OCI-LY3 (cell line): Measurements from ENCODE around the gene HHATL.

Experiments used
- H2AFZ ChIP-seq: fragments of 200-600, 300-600 bp; shearing (Covaris generic); 2 replicates; pipeline ENCODE4 v1.6.0; 2014; ENCODE audit warnings: antibody characterized with exemption, low read depth, low read length
- H3K27ac ChIP-seq: fragments of 200-600, 300-600 bp; sonication (generic); 2 replicates; pipeline ENCODE4 v1.5.1; 2014; ENCODE audit warnings: mild to moderate bottlenecking, low read length, moderate library complexity, mixed read lengths
- H3K27me3 ChIP-seq: fragments of 200-600, 300-600 bp; sonication (generic); 2 replicates; pipeline ENCODE4 v1.6.1; 2014; ENCODE audit warnings: low read depth, low read length, mixed read lengths
- H3K36me3 ChIP-seq: fragments of 200-600, 300-600 bp; sonication (generic); replicated peaks from 2 replicates; pipeline ENCODE3; 2014; ENCODE audit warnings: low read depth, low read length, mixed read lengths
- H3K4me1 ChIP-seq: fragments of 300-600, 200-600 bp; sonication (generic); 2 replicates; pipeline ENCODE4 v1.6.1; 2014; ENCODE audit warnings: low read length, mixed read lengths
- H3K4me2 ChIP-seq: fragments of 200-600, 300-600 bp; sonication (generic); 2 replicates; pipeline ENCODE4 v1.6.1; 2014; ENCODE audit warnings: low read length, mixed read lengths
- H3K4me3 ChIP-seq: fragments of 300-600, 200-600 bp; sonication (generic); 2 replicates; pipeline ENCODE4 v1.5.1; 2014; ENCODE audit warnings: antibody characterized with exemption, mild to moderate bottlenecking, low read length, moderate library complexity
- H3K79me2 ChIP-seq: fragments of 300-600, 200-600 bp; shearing (Covaris generic); 2 replicates; pipeline ENCODE4 v1.6.1; 2014; ENCODE audit warnings: mild to moderate bottlenecking, low read length, mixed read lengths
- H3K9ac ChIP-seq: fragments of 300-600, 200-600 bp; shearing (Covaris generic); 2 replicates; pipeline ENCODE4 v1.6.0; 2014; ENCODE audit warnings: mild to moderate bottlenecking, low read length, moderate library complexity
- H3K9me3 ChIP-seq: fragments of 200-600, 300-600 bp; shearing (Covaris generic); 2 replicates; pipeline ENCODE4 v1.6.1; 2014; ENCODE audit warnings: low read length, mixed read lengths; ENCODE audit not compliant: insufficient read depth
- H4K20me1 ChIP-seq: fragments of 200-600, 300-600 bp; sonication (generic); 2 replicates; pipeline ENCODE4 v1.6.1; 2016; ENCODE audit warnings: low read length, mixed read lengths; ENCODE audit not compliant: insufficient read depth
- CTCF ChIP-seq: fragments of 200-600, 300-600 bp; sonication (generic); IDR thresholded peaks from 2 replicates; pipeline ENCODE4 v1.5.1; 2014; ENCODE audit warnings: antibody characterized with exemption, low read length, low read depth
- EZH2phosphoT487 ChIP-seq: fragments of 200-600 bp; shearing (Covaris generic); IDR thresholded peaks from 2 replicates; pipeline ENCODE4 v1.6.1; 2018; ENCODE audit warnings: antibody characterized with exemption, mixed run types, low read depth

HHATL gene

GRCh38 chr3:42693530-42693930 is 9.1 kb downstream of the HHATL start:
- no peak overlapping the region for H3K9ac ChIP-seq
- no peak overlapping the region for H3K27ac ChIP-seq
- no peaks in the 10 kb centered on the region for H3K79me2 ChIP-seq
- H3K36me3 ChIP-seq: no peaks in the 10 kb centered on the region
- H3K4me3 ChIP-seq: no peak overlapping the region
- no peaks in the 10 kb centered on the region for H3K9me3 ChIP-seq
- TF ChIP-seq EZH2phosphoT487: no peak
- TF ChIP-seq CTCF: no peak
- H3K4me2 ChIP-seq: no peak overlapping the region
- H4K20me1 ChIP-seq: no peaks in the 10 kb centered on the region
- H3K27me3 ChIP-seq: peaks cover 30% of the 10 kb centered on the region
- H3K4me1 ChIP-seq: no peaks in the 10 kb centered on the region
- H2AFZ ChIP-seq: no peak overlapping the region

GRCh38 chr3:42692667-42693529 is 9.7 kb downstream of the HHATL start:
- Histone ChIP-seq H3K4me3 (no peak overlapping the region), H3K27me3 (peaks cover 30% of the 10 kb centered on the region), H4K20me1 (no peaks in the 10 kb centered on the region), H3K9me3 (no peaks in the 10 kb centered on the region), H3K36me3 (no peaks in the 10 kb centered on the region), H3K4me2 (no peak overlapping the region), H3K9ac (no peak overlapping the region), H2AFZ (no peak overlapping the region), H3K79me2 (no peaks in the 10 kb centered on the region), H3K27ac (no peak overlapping the region), H3K4me1 (no peaks in the 10 kb centered on the region)
- TF ChIP-seq EZH2phosphoT487: no peak
- TF ChIP-seq CTCF: no peak

GRCh38 chr3:42691816-42692666 is 10.6 kb downstream of the HHATL start:
- H2AFZ ChIP-seq: no peak overlapping the region
- H3K4me3 ChIP-seq: no peak overlapping the region
- H3K9ac ChIP-seq: no peak overlapping the region
- H3K9me3 ChIP-seq: no peaks in the 10 kb centered on the region
- H3K36me3 ChIP-seq: no peaks in the 10 kb centered on the region
- H3K4me2 ChIP-seq: no peak overlapping the region
- no peak for TF ChIP-seq CTCF
- no peak for TF ChIP-seq EZH2phosphoT487
- no peaks in the 10 kb centered on the region for H3K4me1 ChIP-seq
- peaks cover 30% of the 10 kb centered on the region for H3K27me3 ChIP-seq
- no peaks in the 10 kb centered on the region for H4K20me1 ChIP-seq
- no peaks in the 10 kb centered on the region for H3K79me2 ChIP-seq
- H3K27ac ChIP-seq: no peak overlapping the region
